IMR-90 (cell line): Measurements from ENCODE around the gene PRDM5. TPM values are rescaled to one million over a fixed set of nuclear protein-coding genes. Genes with fewer than 3 reads are reported as not detected.

Source experiments
- ATAC-seq: fragments of 200-7000 bp; cut with Tn5 transposase; 2 replicates; pipeline ENCODE4 v1.9.1; 2020; ENCODE audit warnings: low read depth, mild to moderate bottlenecking, moderate library complexity
- BruUV-seq: library from RNA; stranded (reverse); fragments of 400-500 nt; replicated peaks from 2 replicates; lab custom pipeline; 2021; lab: Mats Ljungman, UMichigan
- CTCF ChIA-PET: fragments of 300-600 bp; formaldehyde crosslinking; extraction: SDS; loops from one replicate; lab custom pipeline; 2021; ENCODE audit warnings: antibody characterized with exemption; lab: Yijun Ruan, JAX
- POLR2A ChIA-PET: fragments of 300-600 bp; sonication (Branson Sonifier 250); formaldehyde crosslinking; loops from one replicate; lab custom pipeline; 2022; ENCODE audit warnings: antibody characterized with exemption; ENCODE audit not compliant: unreplicated experiment; lab: Charles Lee
- DNase-seq: peaks from one replicate; pipeline ENCODE4 v3.0.0; 2013
- H2AFZ ChIP-seq: replicated peaks from 2 replicates; pipeline ENCODE3; 2013; ENCODE audit warnings: low read length, mild to moderate bottlenecking; ENCODE audit not compliant: poor library complexity
- H2AK5ac ChIP-seq: 2 replicates; pipeline ENCODE4 v1.6.1; 2013; ENCODE audit warnings: low read depth, low read length, inconsistent platforms
- H2AK9ac ChIP-seq: replicated peaks from 2 replicates; pipeline ENCODE3; 2013; ENCODE audit warnings: mild to moderate bottlenecking, low read depth, low read length, moderate library complexity; ENCODE audit not compliant: poor library complexity
- H2BK120ac ChIP-seq: 2 replicates; pipeline ENCODE4 v1.6.1; 2013; ENCODE audit warnings: low read depth, low read length, inconsistent platforms
- H2BK15ac ChIP-seq: 3 replicates; pipeline ENCODE4 v1.6.1; 2013; ENCODE audit warnings: low read depth, low read length, inconsistent platforms
- H2BK20ac ChIP-seq: 2 replicates; pipeline ENCODE4 v1.6.1; 2013; ENCODE audit warnings: low read depth, mild to moderate bottlenecking, inconsistent platforms, low read length, moderate library complexity
- H2BK5ac ChIP-seq: 2 replicates; pipeline ENCODE4 v1.6.1; 2013; ENCODE audit warnings: mild to moderate bottlenecking, low read depth, low read length, inconsistent platforms; ENCODE audit not compliant: poor library complexity, severe bottlenecking
- H3K14ac ChIP-seq: replicated peaks from 2 replicates; pipeline ENCODE4 v1.6.1; 2013; ENCODE audit warnings: low read depth, low read length, inconsistent platforms
- H3K18ac ChIP-seq: 2 replicates; pipeline ENCODE4 v1.6.1; 2013; ENCODE audit warnings: low read depth, low read length, control low read depth
- H3K23ac ChIP-seq: 2 replicates; pipeline ENCODE4 v1.6.1; 2013; ENCODE audit warnings: low read depth, low read length, inconsistent platforms
- H3K27ac ChIP-seq: 2 replicates; pipeline ENCODE4 v1.5.1; 2013; ENCODE audit warnings: mild to moderate bottlenecking, control low read depth, low read length; ENCODE audit not compliant: insufficient read depth
- H3K27me3 ChIP-seq: 2 replicates; pipeline ENCODE4 v1.6.1; 2013; ENCODE audit warnings: low read length; ENCODE audit not compliant: control insufficient read depth, insufficient read depth
- H3K36me3 ChIP-seq: 2 replicates; pipeline ENCODE4 v1.6.1; 2013; ENCODE audit warnings: low read length, mixed read lengths; ENCODE audit not compliant: control insufficient read depth, insufficient read depth
- H3K4ac ChIP-seq: 2 replicates; pipeline ENCODE4 v1.6.1; 2013; ENCODE audit warnings: low read depth, low read length, inconsistent platforms
- H3K4me1 ChIP-seq: 2 replicates; pipeline ENCODE4 v1.6.1; 2013; ENCODE audit warnings: low read length, mixed read lengths; ENCODE audit not compliant: control insufficient read depth, insufficient read depth
- H3K4me2 ChIP-seq: 2 replicates; pipeline ENCODE4 v1.6.1; 2013; ENCODE audit warnings: low read depth, mild to moderate bottlenecking, control low read depth, low read length, moderate library complexity
- H3K4me3 ChIP-seq: 2 replicates; pipeline ENCODE4 v1.5.1; 2013; ENCODE audit warnings: low read depth, mild to moderate bottlenecking, control low read depth, low read length, moderate library complexity; ENCODE audit not compliant: insufficient read depth
- H3K56ac ChIP-seq: 2 replicates; pipeline ENCODE4 v1.6.1; 2013; ENCODE audit warnings: low read length, inconsistent platforms; ENCODE audit not compliant: insufficient read depth; ENCODE audit errors: extremely low read depth
- H3K79me1 ChIP-seq, 2 experiments: 2 replicates each; pipeline ENCODE4 v1.6.1; 2013; ENCODE audit warnings: low read length in 2 of 2, inconsistent platforms in 1 of 2, low read depth in 1 of 2
- H3K9ac ChIP-seq: 2 replicates; pipeline ENCODE4 v1.6.1; 2013; ENCODE audit warnings: low read depth, low read length, control low read depth
- H3K9me1 ChIP-seq: 2 replicates; pipeline ENCODE4 v1.6.1; 2013; ENCODE audit warnings: low read length, inconsistent platforms; ENCODE audit not compliant: insufficient read depth
- H3K9me3 ChIP-seq: 2 replicates; pipeline ENCODE4 v1.6.1; 2013; ENCODE audit warnings: low read length; ENCODE audit not compliant: control insufficient read depth, insufficient read depth
- H4K20me1 ChIP-seq: 2 replicates; pipeline ENCODE4 v1.6.1; 2013; ENCODE audit warnings: low read length, inconsistent platforms; ENCODE audit not compliant: insufficient read depth
- H4K5ac ChIP-seq: 2 replicates; pipeline ENCODE4 v1.6.1; 2013; ENCODE audit warnings: mild to moderate bottlenecking, low read depth, low read length, control low read depth
- H4K8ac ChIP-seq, 2 experiments: 2 replicates each; pipeline ENCODE4 v1.6.1; 2013; ENCODE audit warnings: low read depth in 2 of 2, low read length in 2 of 2, control low read depth in 1 of 2, inconsistent platforms in 1 of 2
- H4K91ac ChIP-seq: 2 replicates; pipeline ENCODE4 v1.6.1; 2013; ENCODE audit warnings: low read depth, low read length, inconsistent platforms; ENCODE audit not compliant: insufficient read depth
- CEBPB ChIP-seq: IDR thresholded peaks from 2 replicates; pipeline ENCODE4 v1.6.1; 2012; ENCODE audit warnings: low read depth, low read length, improper control_type of control experiment
- MAFK ChIP-seq: IDR thresholded peaks from 2 replicates; pipeline ENCODE4 v1.6.1; 2012; ENCODE audit warnings: low read depth, low read length, improper control_type of control experiment
- WGBS, 2 experiments: methylation state at CpG; one replicate each; pipeline versions ENCODE4 v1.1.5 to v1.1.7; 2013; ENCODE audit warnings: missing lambda C conversion rate in 2 of 2; ENCODE audit not compliant: insufficient read length in 1 of 2; ENCODE audit errors: extremely low coverage in 2 of 2; 5-methylcytosine and 5-hydroxymethylcytosine counted together
- dilution Hi-C: fragments of 300-500 bp; cut with HindIII; formaldehyde crosslinking; loops from one replicate; pipeline ENCODE4 v1.14.3; 2018; ENCODE audit warnings: low sequenced_read_pairs; ENCODE audit not compliant: unreplicated experiment
- in situ Hi-C: fragments of 300-500 bp; cut with MboI; formaldehyde crosslinking; loops from 3 replicates; pipeline ENCODE4 v1.14.3; 2019; ENCODE audit warnings: low sequenced_read_pairs, inconsistent platforms, mixed read lengths
- intact Hi-C: fragments of 100-400 bp; cut with micrococcal nuclease; formaldehyde crosslinking; loops from 2 replicates; pipeline ENCODE4 v1.10.0; 2022
- polyA plus RNA-seq, 3 experiments: library from polyadenylated mRNA; depleted of rRNA; stranded (reverse); fragments of >200 nt; gene quantifications; 2 replicates each; pipeline ENCODE4 v1.2.3, GENCODE V29; 2012; ENCODE audit warnings: low replicate concordance in 1 of 3
- total RNA-seq: library from RNA; depleted of rRNA; stranded (reverse); fragments of >200 nt; gene quantifications from 2 replicates; pipeline ENCODE4 v1.2.3, GENCODE V29; 2012
- TF ChIP-seq, protein P1 (sequence below): fragments of 150-350 bp; IDR thresholded peaks from 2 replicates; pipeline ENCODE4 v1.6.1; 2017; ENCODE audit warnings: mild to moderate bottlenecking, antibody characterized with exemption, low read length, low read depth
- TF ChIP-seq, protein P2 (sequence below): fragments of 150-350 bp; IDR thresholded peaks from 2 replicates; pipeline ENCODE4 v1.6.1; 2016; ENCODE audit warnings: low read depth, mild to moderate bottlenecking, low read length, moderate library complexity, borderline replicate concordance

PRDM5 gene
- total and polyA plus RNA-seq, 2 of the 4 experiments (the other 2 are of a cell fraction): 4.1 to 10.8 TPM

DNA sequence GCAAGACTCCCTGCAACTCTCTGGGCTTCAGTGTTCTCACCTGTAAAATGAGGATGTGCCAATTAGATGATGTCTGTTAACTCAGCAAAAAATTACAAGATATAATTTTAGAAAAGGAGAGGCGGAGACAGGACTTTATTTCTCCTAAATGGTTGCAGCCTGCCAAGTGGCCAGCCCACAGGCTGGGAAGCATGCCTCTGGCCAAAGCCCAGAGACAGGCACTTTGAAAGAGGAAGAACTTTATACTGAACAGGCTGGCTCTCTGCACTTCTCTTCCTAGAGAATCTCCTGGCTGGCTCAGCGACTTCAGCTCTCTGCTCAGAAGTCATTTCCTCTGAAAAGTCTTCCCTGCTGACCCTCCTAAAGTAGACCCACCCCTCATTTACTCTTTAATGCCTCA, 3.7 kb downstream of the PRDM5 start:
- no peak overlapping the region for H3K14ac ChIP-seq
- no peak overlapping the region for H3K4ac ChIP-seq
- no peak overlapping the region for H2BK120ac ChIP-seq
- H4K5ac ChIP-seq: no peak overlapping the region
- H3K4me3 ChIP-seq: no peak overlapping the region
- H4K8ac ChIP-seq: no peak overlapping the region
- no peak overlapping the region for H3K56ac ChIP-seq
- no peak overlapping the region for H3K27ac ChIP-seq
- no peak overlapping the region for H3K18ac ChIP-seq
- ChIA-PET CTCF (interaction anchor here (0.8 kb wide), 1 partner anchor 340 kb away, joined by 3 read pairs; no protein-coding TSS in a partner anchor), POLR2A (no interaction called here)
- no peak overlapping the region for H2BK15ac ChIP-seq
- WGBS, 2 experiments: 20% methylated on average over 1 of the region's 2 CpGs; no CpG with 5 or more reads in 1 of the 2 experiments
- H3K4me1 ChIP-seq: peaks cover 2% of the 10 kb centered on the region; the same call in 1 of the 2 replicates
- dilution Hi-C loops: no loop called here
- H3K36me3 ChIP-seq: no peaks in the 10 kb centered on the region
- H2AFZ ChIP-seq: no peak overlapping the region
- H3K23ac ChIP-seq: no peak overlapping the region
- H3K9ac ChIP-seq: no peak overlapping the region
- H3K4me2 ChIP-seq: no peak overlapping the region
- in situ Hi-C loops: loop anchor here (5.0 kb wide), 1 partner anchor 56 kb away; no protein-coding TSS in a partner anchor
- no peak overlapping the region for H2AK9ac ChIP-seq
- intact Hi-C loops: loop anchor here (2.0 kb wide), 1 partner anchor 76 kb away; no protein-coding TSS in a partner anchor
- H3K27me3 ChIP-seq: no peaks in the 10 kb centered on the region
- ATAC-seq (no peak), DNase-seq (peak; percentile 19)
- H3K79me1 ChIP-seq: peaks cover 17 to 27% of the 10 kb centered on the region in 2 experiments
- H4K20me1 ChIP-seq: no peaks in the 10 kb centered on the region
- no peak overlapping the region for H2BK5ac ChIP-seq
- H2AK5ac ChIP-seq: no peak overlapping the region
- no TSS peak for BruUV-seq
- TF ChIP-seq MAFK (no peak), CEBPB (no peak)
- TF ChIP-seq, protein P1, sequence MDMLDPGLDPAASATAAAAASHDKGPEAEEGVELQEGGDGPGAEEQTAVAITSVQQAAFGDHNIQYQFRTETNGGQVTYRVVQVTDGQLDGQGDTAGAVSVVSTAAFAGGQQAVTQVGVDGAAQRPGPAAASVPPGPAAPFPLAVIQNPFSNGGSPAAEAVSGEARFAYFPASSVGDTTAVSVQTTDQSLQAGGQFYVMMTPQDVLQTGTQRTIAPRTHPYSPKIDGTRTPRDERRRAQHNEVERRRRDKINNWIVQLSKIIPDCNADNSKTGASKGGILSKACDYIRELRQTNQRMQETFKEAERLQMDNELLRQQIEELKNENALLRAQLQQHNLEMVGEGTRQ: no peak
- TF ChIP-seq, protein P2, sequence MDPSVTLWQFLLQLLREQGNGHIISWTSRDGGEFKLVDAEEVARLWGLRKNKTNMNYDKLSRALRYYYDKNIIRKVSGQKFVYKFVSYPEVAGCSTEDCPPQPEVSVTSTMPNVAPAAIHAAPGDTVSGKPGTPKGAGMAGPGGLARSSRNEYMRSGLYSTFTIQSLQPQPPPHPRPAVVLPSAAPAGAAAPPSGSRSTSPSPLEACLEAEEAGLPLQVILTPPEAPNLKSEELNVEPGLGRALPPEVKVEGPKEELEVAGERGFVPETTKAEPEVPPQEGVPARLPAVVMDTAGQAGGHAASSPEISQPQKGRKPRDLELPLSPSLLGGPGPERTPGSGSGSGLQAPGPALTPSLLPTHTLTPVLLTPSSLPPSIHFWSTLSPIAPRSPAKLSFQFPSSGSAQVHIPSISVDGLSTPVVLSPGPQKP: no peak
- peaks cover 10% of the 10 kb centered on the region for H3K9me1 ChIP-seq
- H3K9me3 ChIP-seq: no peaks in the 10 kb centered on the region
- H2BK20ac ChIP-seq: no peak overlapping the region
- H4K91ac ChIP-seq: no peak overlapping the region
